Measurements from ENCODE around the gene AGBL1. TPM values are rescaled to one million over a fixed set of nuclear protein-coding genes. Genes with fewer than 3 reads are reported as not detected.

The AGBL1 gene
- polyA plus RNA-seq, 1 donor (not counting 4 experiments of a cell fraction or from before 2014, with no cell fraction given) = not detected

- no peak overlapping the region for H3K27ac ChIP-seq (ENCODE audit: control insufficient read depth, insufficient read depth, low read length)
- H3K9me1 ChIP-seq (ENCODE audit: control insufficient read depth, extremely low read depth, insufficient read depth, low read length) = no peaks in the 10 kb centered on the region
- H3K79me2 ChIP-seq (ENCODE audit: control insufficient read depth, insufficient read depth, low read length) = no peaks in the 10 kb centered on the region
- H4K20me1 ChIP-seq (ENCODE audit: control insufficient read depth, extremely low read depth, insufficient read depth, low read length) = no peaks in the 10 kb centered on the region
- H3K4me3 ChIP-seq (ENCODE audit: control insufficient read depth in 2 of 3, extremely low read depth in 1 of 3, insufficient read depth in 2 of 3, low read depth in 1 of 3, low read length in 3 of 3) = no peak overlapping the region
- no peak for TF ChIP-seq CTCF (optimal IDR thresholded peaks at IDR 0.05 in 1 of 3, IDR thresholded peaks at IDR 0.05 in 1 of 3, conservative IDR thresholded peaks at IDR 0.05 in 1 of 3; ENCODE audit: extremely low read depth in 1 of 3, insufficient read depth in 2 of 3, low read length in 3 of 3)
- no peak for TF ChIP-seq EZH2 (IDR thresholded peaks at IDR 0.05; ENCODE audit: low read length)
- no peak overlapping the region for H3K4me2 ChIP-seq (ENCODE audit: control insufficient read depth, extremely low read depth, insufficient read depth, low read depth, low read length)
- H3K27me3 ChIP-seq (ENCODE audit: control insufficient read depth, extremely low read depth, insufficient read depth, low read length) = no peaks in the 10 kb centered on the region
- dilution Hi-C loops (cut with MboI; ENCODE audit: extremely low pct_ligation_motif_present, low sequenced_read_pairs) = no loop called here
- FAIRE-seq = no peak
- no peak for DNase-seq (ENCODE audit: low read depth, low spot score)
- no peaks in the 10 kb centered on the region for H3K9me3 ChIP-seq (ENCODE audit: control insufficient read depth, low read depth, low read length)
- H2AFZ ChIP-seq (ENCODE audit: control insufficient read depth, low read length) = no peak overlapping the region
- peaks cover 9% of the 10 kb centered on the region for H3K4me1 ChIP-seq (ENCODE audit: control insufficient read depth, extremely low read depth, insufficient read depth, low read length)
- H3K36me3 ChIP-seq (ENCODE audit: control insufficient read depth in 2 of 2, extremely low read depth in 1 of 2, insufficient read depth in 2 of 2, low read length in 2 of 2) = no peaks in the 10 kb centered on the region
- H3K9ac ChIP-seq (ENCODE audit: control insufficient read depth, extremely low read depth, insufficient read depth, low read length) = no peak overlapping the region
Measured at GRCh38 chr15:87034886-87035285, 955.2 kb downstream of the AGBL1 start.

- H3K27me3 ChIP-seq (ENCODE audit: control insufficient read depth, extremely low read depth, insufficient read depth, low read length) = no peaks in the 10 kb centered on the region
- H3K4me1 ChIP-seq (ENCODE audit: control insufficient read depth, extremely low read depth, insufficient read depth, low read length) = no peaks in the 10 kb centered on the region
- no peaks in the 10 kb centered on the region for H3K9me3 ChIP-seq (ENCODE audit: control insufficient read depth, low read depth, low read length)
- no peak overlapping the region for H3K4me2 ChIP-seq (ENCODE audit: control insufficient read depth, extremely low read depth, insufficient read depth, low read depth, low read length)
- TF ChIP-seq EZH2 (IDR thresholded peaks at IDR 0.05; ENCODE audit: low read length) (no peak), CTCF (optimal IDR thresholded peaks at IDR 0.05 in 1 of 3, IDR thresholded peaks at IDR 0.05 in 1 of 3, conservative IDR thresholded peaks at IDR 0.05 in 1 of 3; ENCODE audit: extremely low read depth in 1 of 3, insufficient read depth in 2 of 3, low read length in 3 of 3) (no peak)
- H3K9ac ChIP-seq (ENCODE audit: control insufficient read depth, extremely low read depth, insufficient read depth, low read length) = no peak overlapping the region
- dilution Hi-C loops (cut with MboI; ENCODE audit: extremely low pct_ligation_motif_present, low sequenced_read_pairs) = no loop called here
- H3K9me1 ChIP-seq (ENCODE audit: control insufficient read depth, extremely low read depth, insufficient read depth, low read length) = no peaks in the 10 kb centered on the region
- no peak for DNase-seq (ENCODE audit: low read depth, low spot score)
- no peaks in the 10 kb centered on the region for H3K36me3 ChIP-seq (ENCODE audit: control insufficient read depth in 2 of 2, extremely low read depth in 1 of 2, insufficient read depth in 2 of 2, low read length in 2 of 2)
- no peaks in the 10 kb centered on the region for H3K79me2 ChIP-seq (ENCODE audit: control insufficient read depth, insufficient read depth, low read length)
- no peaks in the 10 kb centered on the region for H4K20me1 ChIP-seq (ENCODE audit: control insufficient read depth, extremely low read depth, insufficient read depth, low read length)
- H2AFZ ChIP-seq (ENCODE audit: control insufficient read depth, low read length) = peak overlapping the region; percentile 43
- no peak overlapping the region for H3K27ac ChIP-seq (ENCODE audit: control insufficient read depth, insufficient read depth, low read length)
- no peak for FAIRE-seq
- H3K4me3 ChIP-seq (ENCODE audit: control insufficient read depth in 2 of 3, extremely low read depth in 1 of 3, insufficient read depth in 2 of 3, low read depth in 1 of 3, low read length in 3 of 3) = no peak overlapping the region
Measured at GRCh38 chr15:87038404-87038803, 958.7 kb downstream of the AGBL1 start.
